SU-DHL-6 (cell line): ENCODE results near the gene CD274.
"Not testable (repeated sequence)": the region's sequence is repeated elsewhere in the genome, so short reads cannot be mapped to it uniquely, and the experiment has no call there.

ENCODE experiments used
- H2AFZ ChIP-seq: fragments of 200-600 bp; sonication (generic); 2 replicates; pipeline ENCODE4 v1.6.1; 2014; ENCODE audit warnings: low read depth, mild to moderate bottlenecking, moderate library complexity, mixed read lengths, antibody characterized with exemption, low read length; ENCODE audit not compliant: severe bottlenecking
- H3F3A ChIP-seq: fragments of 200-600 bp; shearing (Covaris generic); 2 replicates; pipeline ENCODE4 v1.6.0; 2016; ENCODE audit warnings: antibody characterized with exemption, mild to moderate bottlenecking; ENCODE audit not compliant: insufficient read depth
- H3K27ac ChIP-seq: fragments of 200-600 bp; sonication (generic); 2 replicates; pipeline ENCODE4 v1.5.1; 2016; ENCODE audit warnings: low read depth, mild to moderate bottlenecking, low read length, moderate library complexity, mixed read lengths
- H3K27me3 ChIP-seq: fragments of 200-600 bp; sonication (generic), shearing (Covaris generic); 2 replicates; pipeline ENCODE4 v1.6.0; 2014; ENCODE audit warnings: mild to moderate bottlenecking, low read length
- H3K36me3 ChIP-seq: fragments of 200-600 bp; sonication (generic); 2 replicates; pipeline ENCODE4 v1.6.1; 2014; ENCODE audit warnings: mild to moderate bottlenecking, low read length, mixed read lengths
- H3K4me2 ChIP-seq: fragments of 300-600, 200-600 bp; shearing (Covaris generic), sonication (generic); 2 replicates; pipeline ENCODE4 v1.6.0; 2014; ENCODE audit warnings: low read length, low read depth, mild to moderate bottlenecking; ENCODE audit not compliant: poor library complexity, severe bottlenecking
- H3K4me3 ChIP-seq: fragments of 200-600 bp; sonication (generic); 2 replicates; pipeline ENCODE4 v1.5.1; 2014; ENCODE audit warnings: antibody characterized with exemption, low read length, mild to moderate bottlenecking, mixed read lengths; ENCODE audit not compliant: insufficient read depth, poor library complexity, severe bottlenecking
- H3K79me2 ChIP-seq: fragments of 200-600 bp; sonication (generic); 2 replicates; pipeline ENCODE4 v1.6.1; 2014; ENCODE audit warnings: mild to moderate bottlenecking, low read length, moderate library complexity; ENCODE audit not compliant: insufficient read depth
- H3K9ac ChIP-seq: fragments of 200-600 bp; sonication (generic); 2 replicates; pipeline ENCODE4 v1.7.0; 2014; ENCODE audit warnings: mild to moderate bottlenecking, low read length
- H3K9me2 ChIP-seq: fragments of 200-600 bp; sonication (generic); replicated peaks from 2 replicates; pipeline ENCODE4 v1.6.1; 2014; ENCODE audit warnings: low read length; ENCODE audit not compliant: insufficient read depth
- H3K9me3 ChIP-seq: fragments of 200-600 bp; sonication (generic); 2 replicates; pipeline ENCODE4 v1.6.1; 2014; ENCODE audit warnings: low read length, mixed read lengths; ENCODE audit not compliant: insufficient read depth
- H4K20me1 ChIP-seq: fragments of 200-600 bp; sonication (generic); 2 replicates; pipeline ENCODE4 v1.6.1; 2014; ENCODE audit warnings: low read depth, mild to moderate bottlenecking, antibody characterized with exemption, low read length, moderate library complexity, mixed read lengths
- EZH2phosphoT487 ChIP-seq: fragments of 200-600 bp; sonication (generic), shearing (Covaris generic); conservative IDR thresholded peaks from 2 replicates; pipeline ENCODE4 v1.6.1; 2018; ENCODE audit warnings: mild to moderate bottlenecking, antibody characterized with exemption, low read length, moderate library complexity, mixed read lengths
- TF ChIP-seq, protein P1 (sequence below): fragments of 200-600 bp; sonication (generic); IDR thresholded peaks from one replicate; pipeline ENCODE4 v1.5.1; 2017; ENCODE audit warnings: antibody characterized with exemption, mild to moderate bottlenecking, low read length, moderate library complexity; ENCODE audit not compliant: insufficient read depth, poor library complexity, severe bottlenecking

Gene CD274

GRCh38 chr9:5489630-5490490 is 39.5 kb downstream of the CD274 start:
- H3K9me2 ChIP-seq: no peaks in the 10 kb centered on the region
- no peak overlapping the region for H3K4me3 ChIP-seq
- H3K4me2 ChIP-seq: no peak overlapping the region
- H3K27ac ChIP-seq: no peak overlapping the region
- TF ChIP-seq, protein P1, sequence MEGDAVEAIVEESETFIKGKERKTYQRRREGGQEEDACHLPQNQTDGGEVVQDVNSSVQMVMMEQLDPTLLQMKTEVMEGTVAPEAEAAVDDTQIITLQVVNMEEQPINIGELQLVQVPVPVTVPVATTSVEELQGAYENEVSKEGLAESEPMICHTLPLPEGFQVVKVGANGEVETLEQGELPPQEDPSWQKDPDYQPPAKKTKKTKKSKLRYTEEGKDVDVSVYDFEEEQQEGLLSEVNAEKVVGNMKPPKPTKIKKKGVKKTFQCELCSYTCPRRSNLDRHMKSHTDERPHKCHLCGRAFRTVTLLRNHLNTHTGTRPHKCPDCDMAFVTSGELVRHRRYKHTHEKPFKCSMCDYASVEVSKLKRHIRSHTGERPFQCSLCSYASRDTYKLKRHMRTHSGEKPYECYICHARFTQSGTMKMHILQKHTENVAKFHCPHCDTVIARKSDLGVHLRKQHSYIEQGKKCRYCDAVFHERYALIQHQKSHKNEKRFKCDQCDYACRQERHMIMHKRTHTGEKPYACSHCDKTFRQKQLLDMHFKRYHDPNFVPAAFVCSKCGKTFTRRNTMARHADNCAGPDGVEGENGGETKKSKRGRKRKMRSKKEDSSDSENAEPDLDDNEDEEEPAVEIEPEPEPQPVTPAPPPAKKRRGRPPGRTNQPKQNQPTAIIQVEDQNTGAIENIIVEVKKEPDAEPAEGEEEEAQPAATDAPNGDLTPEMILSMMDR: no peak
- no peak for TF ChIP-seq EZH2phosphoT487
- no peak overlapping the region for H2AFZ ChIP-seq
- no peak overlapping the region for H3K9ac ChIP-seq
- no peaks in the 10 kb centered on the region for H3K79me2 ChIP-seq
- no peaks in the 10 kb centered on the region for H4K20me1 ChIP-seq
- H3K9me3 ChIP-seq: no peaks in the 10 kb centered on the region
- no peaks in the 10 kb centered on the region for H3K27me3 ChIP-seq
- H3F3A ChIP-seq: no peaks in the 10 kb centered on the region
- H3K36me3 ChIP-seq: no peaks in the 10 kb centered on the region

GRCh38 chr9:5492965-5493678 is 42.8 kb downstream of the CD274 start:
- H3K27me3 ChIP-seq: no peaks in the 10 kb centered on the region
- H3K4me2 ChIP-seq: no peak overlapping the region
- no peak overlapping the region for H3K4me3 ChIP-seq
- no peaks in the 10 kb centered on the region for H3F3A ChIP-seq
- H3K9me2 ChIP-seq: no peaks in the 10 kb centered on the region
- no peaks in the 10 kb centered on the region for H3K79me2 ChIP-seq
- no peak overlapping the region for H3K27ac ChIP-seq
- H2AFZ ChIP-seq: no peak overlapping the region
- H3K9me3 ChIP-seq: no peaks in the 10 kb centered on the region
- no peaks in the 10 kb centered on the region for H3K36me3 ChIP-seq
- H4K20me1 ChIP-seq: no peaks in the 10 kb centered on the region
- no peak overlapping the region for H3K9ac ChIP-seq
- TF ChIP-seq EZH2phosphoT487: no peak
- TF ChIP-seq, protein P1: no peak

DNA sequence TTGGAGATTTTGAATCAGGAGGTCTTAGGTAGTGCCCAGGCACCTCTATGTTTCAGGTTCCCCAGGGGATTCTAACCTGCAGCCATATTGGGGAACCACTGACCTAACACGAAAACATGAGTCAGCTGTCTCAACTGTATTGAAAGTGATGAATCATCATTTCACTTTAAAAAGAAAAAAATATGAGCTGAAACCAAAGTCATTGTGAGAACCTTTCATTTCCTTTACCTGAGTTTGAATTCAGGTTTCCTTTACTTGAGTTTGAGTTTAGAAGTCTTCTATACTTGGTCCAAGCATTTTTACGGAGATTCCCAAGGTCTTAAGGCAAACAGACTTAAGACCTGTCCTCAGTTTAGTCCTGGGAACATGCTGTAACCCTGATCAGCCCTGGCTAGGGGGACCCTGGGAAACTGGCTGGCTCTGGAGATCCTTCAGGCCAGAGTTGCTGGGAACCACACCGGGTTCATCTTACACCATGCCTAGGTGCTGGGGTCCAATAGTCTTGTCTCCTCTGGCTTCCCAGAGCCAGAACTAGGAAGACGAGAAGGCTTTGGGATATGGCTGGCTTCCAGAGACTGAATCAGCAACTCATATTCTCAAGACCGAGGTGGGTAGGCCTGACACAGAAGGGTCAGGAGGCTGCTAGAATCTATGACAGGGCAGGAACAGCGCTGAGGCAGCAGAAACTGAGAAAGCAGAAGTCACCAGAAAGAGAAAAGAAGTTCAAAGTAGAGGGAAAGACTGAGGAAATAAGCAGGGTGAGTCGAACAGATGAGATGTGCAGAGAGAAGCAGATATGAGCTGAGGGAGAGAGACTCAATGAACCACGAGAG is 43.6 kb downstream of the CD274 start:
- Histone ChIP-seq H3K9ac (no peak overlapping the region), H4K20me1 (no peaks in the 10 kb centered on the region), H3K9me2 (no peaks in the 10 kb centered on the region), H3K9me3 (no peaks in the 10 kb centered on the region), H3K4me2 (no peak overlapping the region), H2AFZ (no peak overlapping the region), H3K4me3 (no peak overlapping the region), H3F3A (no peaks in the 10 kb centered on the region), H3K27ac (no peak overlapping the region), H3K36me3 (no peaks in the 10 kb centered on the region), H3K27me3 (no peaks in the 10 kb centered on the region), H3K79me2 (no peaks in the 10 kb centered on the region)
- TF ChIP-seq, protein P1: no peak
- no peak for TF ChIP-seq EZH2phosphoT487

- H3K4me2 ChIP-seq, H3K27ac ChIP-seq, H3K36me3 ChIP-seq: not testable (repeated sequence)
Observed at GRCh38 chr9:5494765-5495164, 44.4 kb downstream of the CD274 start.

More at GRCh38 chr9:5494765-5495164, 44.4 kb downstream of the CD274 start:
- not testable (repeated sequence) for H3F3A ChIP-seq, H2AFZ ChIP-seq, H3K9ac ChIP-seq, H3K4me3 ChIP-seq, H3K9me2 ChIP-seq, H3K9me3 ChIP-seq, H4K20me1 ChIP-seq, H3K27me3 ChIP-seq, H3K79me2 ChIP-seq
